BJ (cell line): ENCODE measurements around the gene ZNF771. TPM values are rescaled to one million over a fixed set of nuclear protein-coding genes. Genes with fewer than 3 reads are reported as not detected.

ENCODE experiments used
- CTCF ChIA-PET: fragments of 350-600 bp; formaldehyde crosslinking; extraction: SDS; loops from one replicate; lab custom pipeline; 2021; ENCODE audit warnings: antibody characterized with exemption, inconsistent platforms; lab: Yijun Ruan, JAX
- POLR2A ChIA-PET: fragments of 300-600 bp; sonication (Branson Sonifier 250); formaldehyde crosslinking; extraction: SDS; loops from one replicate; lab custom pipeline; 2021; ENCODE audit warnings: antibody characterized with exemption; lab: Charles Lee
- DNase-seq: peaks from one replicate; pipeline ENCODE4 v3.0.0-alpha.2; 2011; ENCODE audit warnings: low read depth
- H3K27me3 ChIP-seq: 2 replicates; pipeline ENCODE4 v1.6.0; 2011; ENCODE audit warnings: low read length; ENCODE audit not compliant: control insufficient read depth, insufficient read depth
- H3K36me3 ChIP-seq: 2 replicates; pipeline ENCODE4 v1.5.1; 2011; ENCODE audit warnings: low read length; ENCODE audit not compliant: control insufficient read depth, insufficient read depth
- H3K4me3 ChIP-seq: 2 replicates; pipeline ENCODE4 v1.5.1; 2011; ENCODE audit warnings: low read depth, mild to moderate bottlenecking, control low read depth, low read length
- polyA plus RNA-seq: library from polyadenylated mRNA; depleted of rRNA; stranded (reverse); fragments of >200 nt; gene quantifications from 2 replicates; pipeline ENCODE4 v1.2.3, GENCODE V29; 2011
- TF ChIP-seq, protein P1 (sequence below): IDR thresholded peaks from 2 replicates; pipeline ENCODE4 v1.5.1; 2011; ENCODE audit warnings: low read depth, mild to moderate bottlenecking, control low read depth, inconsistent platforms, low read length, moderate library complexity; ENCODE audit not compliant: insufficient read depth

ZNF771 gene
- polyA plus RNA-seq, 1 experiment, result 7.9 TPM

DNA sequence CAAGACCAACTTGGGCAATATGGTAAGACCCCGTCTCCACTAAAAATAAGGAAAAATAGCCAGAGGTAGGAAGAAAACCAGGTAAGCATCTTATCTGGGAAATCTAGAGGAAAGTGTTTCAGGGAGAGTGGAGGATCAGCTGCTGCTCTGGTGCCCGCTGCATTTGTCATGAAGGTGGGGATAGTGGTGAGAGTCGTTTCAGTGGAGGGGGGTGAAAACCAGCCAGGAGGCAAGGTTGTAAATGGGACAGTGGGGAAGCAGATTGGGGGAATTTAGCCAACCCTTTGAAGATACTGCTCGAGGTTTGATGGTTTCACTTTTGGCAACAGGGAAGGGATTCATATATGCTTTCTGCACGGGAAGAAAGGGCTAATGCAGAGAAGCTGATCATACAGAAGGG lies 13.6 kb downstream of the ZNF771 start:
- CTCF ChIA-PET, result interaction anchor here (0.6 to 1.3 kb wide), 3 partner anchors 9 to 208 kb away, joined by 3 to 11 read pairs (median 5); partner anchors contain the start of gene DCTPP1
- POLR2A ChIA-PET, result no interaction called here

DNA sequence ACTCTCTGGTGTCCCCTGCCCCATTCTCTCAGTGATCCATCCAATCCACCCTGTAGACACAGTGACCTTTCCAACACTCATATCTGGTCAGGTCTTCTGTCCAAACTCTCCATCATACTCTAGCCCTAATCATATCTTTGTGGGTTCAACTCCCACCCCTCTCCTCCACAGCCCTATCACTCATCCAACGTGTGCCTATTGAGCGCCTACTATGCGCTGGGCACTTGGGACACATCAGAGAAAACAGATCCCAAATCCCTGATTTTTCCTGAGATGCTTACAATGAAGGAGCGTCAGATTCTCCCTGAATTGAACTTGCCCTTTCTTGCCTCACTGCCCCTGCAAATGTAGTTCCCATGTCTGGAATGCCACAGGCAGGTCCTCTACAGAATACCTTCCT lies 20.6 kb downstream of the ZNF771 start:
- Histone ChIP-seq H3K27me3 (no peaks in the 10 kb centered on the region), H3K36me3 (peaks cover 4% of the 10 kb centered on the region; the same call in 1 of the 2 replicates), H3K4me3 (no peak overlapping the region)
- TF ChIP-seq, protein P1, sequence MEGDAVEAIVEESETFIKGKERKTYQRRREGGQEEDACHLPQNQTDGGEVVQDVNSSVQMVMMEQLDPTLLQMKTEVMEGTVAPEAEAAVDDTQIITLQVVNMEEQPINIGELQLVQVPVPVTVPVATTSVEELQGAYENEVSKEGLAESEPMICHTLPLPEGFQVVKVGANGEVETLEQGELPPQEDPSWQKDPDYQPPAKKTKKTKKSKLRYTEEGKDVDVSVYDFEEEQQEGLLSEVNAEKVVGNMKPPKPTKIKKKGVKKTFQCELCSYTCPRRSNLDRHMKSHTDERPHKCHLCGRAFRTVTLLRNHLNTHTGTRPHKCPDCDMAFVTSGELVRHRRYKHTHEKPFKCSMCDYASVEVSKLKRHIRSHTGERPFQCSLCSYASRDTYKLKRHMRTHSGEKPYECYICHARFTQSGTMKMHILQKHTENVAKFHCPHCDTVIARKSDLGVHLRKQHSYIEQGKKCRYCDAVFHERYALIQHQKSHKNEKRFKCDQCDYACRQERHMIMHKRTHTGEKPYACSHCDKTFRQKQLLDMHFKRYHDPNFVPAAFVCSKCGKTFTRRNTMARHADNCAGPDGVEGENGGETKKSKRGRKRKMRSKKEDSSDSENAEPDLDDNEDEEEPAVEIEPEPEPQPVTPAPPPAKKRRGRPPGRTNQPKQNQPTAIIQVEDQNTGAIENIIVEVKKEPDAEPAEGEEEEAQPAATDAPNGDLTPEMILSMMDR, result no peak
- POLR2A ChIA-PET, result no interaction called here
- CTCF ChIA-PET, result no interaction called here
- DNase-seq, result no peak

More for the DNA sequence above, 13.6 kb downstream of the ZNF771 start:
- Histone ChIP-seq H3K36me3 (peaks cover 4% of the 10 kb centered on the region; the same call in 1 of the 2 replicates), H3K27me3 (no peaks in the 10 kb centered on the region), H3K4me3 (no peak overlapping the region)
- DNase-seq, result no peak
- TF ChIP-seq, protein P1, result no peak

DNA sequence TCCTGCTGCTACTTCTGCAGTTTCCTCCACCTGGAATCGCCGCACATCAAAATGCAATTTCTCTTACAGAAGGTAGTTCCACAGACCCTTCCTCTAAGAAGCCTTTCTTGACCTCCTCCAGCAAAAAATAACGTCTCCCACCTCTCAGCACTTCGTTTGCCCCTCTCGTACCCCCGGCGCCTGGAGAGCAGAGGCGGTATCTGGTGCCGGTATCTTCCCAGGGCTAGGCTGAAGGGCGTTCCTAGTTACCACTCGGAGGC lies 21.9 kb downstream of the ZNF771 start:
- peak overlapping the region; percentile 94 for H3K4me3 ChIP-seq
- ChIA-PET CTCF (interaction anchor here (0.7 to 1.7 kb wide), 19 partner anchors 9 to 338 kb away, joined by 3 to 12 read pairs (median 4); partner anchors contain the start of genes SEPHS2, TBX6, ZNF688 and ZNF747), POLR2A (no interaction called here)
- no peaks in the 10 kb centered on the region for H3K27me3 ChIP-seq
- H3K36me3 ChIP-seq, result peaks cover 2% of the 10 kb centered on the region; the same call in 1 of the 2 replicates
- TF ChIP-seq, protein P1, result no peak
- DNase-seq, result no peak

DNA sequence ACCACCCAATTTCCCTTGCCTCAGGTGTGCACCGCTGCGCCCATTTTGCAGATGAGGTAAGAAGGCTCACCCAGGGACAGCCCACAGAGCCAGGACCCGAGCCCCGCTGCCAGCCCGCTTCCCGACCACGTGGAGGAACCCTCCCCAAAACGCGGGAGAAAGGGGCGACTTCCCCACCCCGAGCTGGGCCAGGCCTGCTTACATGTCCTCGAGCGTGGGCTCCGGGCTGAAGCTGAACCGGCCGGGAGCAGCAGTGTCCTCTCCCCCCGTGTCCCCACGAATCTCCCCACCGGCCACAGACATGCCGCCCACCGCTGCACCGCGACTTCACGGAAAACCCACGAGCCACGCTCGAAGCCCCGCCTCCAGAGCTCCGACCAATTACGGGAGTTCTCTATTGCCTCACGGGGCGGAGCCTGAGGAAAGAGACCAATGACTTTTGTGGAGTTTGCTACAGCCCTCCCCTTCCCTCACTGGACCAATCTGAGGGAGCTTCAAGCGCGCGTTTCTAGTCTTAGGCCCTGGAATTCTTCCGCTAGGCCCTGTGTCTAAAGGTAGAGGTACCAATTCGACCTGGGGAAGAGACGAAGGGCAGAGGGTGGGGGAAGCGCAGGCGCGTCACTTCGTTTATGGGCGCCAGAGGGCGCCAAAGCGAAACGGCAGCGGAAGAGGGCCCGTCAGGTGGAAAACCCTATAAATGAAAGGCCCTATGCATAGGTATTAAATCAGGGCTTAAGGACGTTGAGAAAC lies 22.4 kb downstream of the ZNF771 start, which contains the start of gene DCTPP1:
Gene DCTPP1 (minus strand): TSS at position 353 of the 750 bp plus-strand sequence. CDS start 50 bp downstream, at position 303.
- Histone ChIP-seq H3K27me3 (peaks cover 3% of the 10 kb centered on the region), H3K4me3 (peak within 1 kb of the TSS; percentile 94), H3K36me3 (peaks cover 2% of the 10 kb centered on the region; the same call in 1 of the 2 replicates)
- CTCF ChIA-PET, result interaction anchor here (0.6 to 1.7 kb wide), 22 partner anchors 9 to 338 kb away, joined by 3 to 12 read pairs (median 4); partner anchors contain the start of genes SEPHS2, TBX6, ZNF688 and ZNF747
- TF ChIP-seq, protein P1, result peak; percentile 76
- DNase-seq, result peak; percentile 92
- POLR2A ChIA-PET, result interaction anchor here (0.6 kb wide), 1 partner anchor 16 kb away, joined by 3 read pairs; the partner anchor contains the start of gene SEPHS2

DNA sequence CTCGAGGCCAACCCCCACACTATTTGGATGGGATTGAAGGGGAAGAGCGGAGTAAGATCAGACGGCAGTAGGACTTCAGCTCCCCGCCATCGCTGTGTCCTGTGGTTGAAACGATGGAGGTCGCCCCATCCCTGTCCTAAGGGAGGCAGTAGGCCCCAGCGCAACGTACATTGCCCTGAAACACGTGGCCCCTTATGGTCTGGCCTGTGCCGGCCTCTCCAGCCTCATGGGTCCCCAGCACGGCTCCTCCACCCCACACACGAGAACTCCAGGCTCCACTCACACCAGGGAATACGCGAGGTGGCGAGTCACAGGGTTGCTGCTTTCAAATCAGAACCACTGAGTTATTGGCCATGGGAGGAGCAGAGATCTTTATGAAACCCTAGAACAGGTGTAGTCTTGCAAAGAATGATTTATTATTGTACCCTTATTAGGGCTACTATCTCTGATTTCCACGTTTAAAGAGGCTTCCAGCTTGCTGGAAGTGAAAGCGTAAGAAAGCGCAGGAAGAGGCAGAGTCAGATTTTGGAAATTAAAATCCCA lies 23.1 kb downstream of the ZNF771 start:
- peak overlapping the region; percentile 25 for H3K4me3 ChIP-seq
- peaks cover 5% of the 10 kb centered on the region for H3K27me3 ChIP-seq
- CTCF ChIA-PET, result interaction anchor here (0.6 to 1.7 kb wide), 18 partner anchors 10 to 339 kb away, joined by 3 to 12 read pairs (median 4); partner anchors contain the start of genes SEPHS2, TBX6, ZNF747 and ZNF764
- H3K36me3 ChIP-seq, result peaks cover 2% of the 10 kb centered on the region; the same call in 1 of the 2 replicates
- DNase-seq, result no peak
- TF ChIP-seq, protein P1, result no peak
- POLR2A ChIA-PET, result interaction anchor here (0.6 kb wide), 1 partner anchor 15 kb away, joined by 3 read pairs; the partner anchor contains the start of gene SEPHS2
